ENCODE measurements around the gene NBPF20.
A peak's percentile ranks its signal among the peaks of the same experiment; 100 is the strongest.
"Not testable (repeated sequence)": the region's sequence is repeated elsewhere in the genome, so short reads cannot be mapped to it uniquely, and the experiment has no call there.

Gene NBPF20

GRCh38 chr1:145425436-145426029 lies at the start of gene NBPF20:
NBPF20 (minus strand) TSS chr1:145425603; CDS start chr1:145405272, 20,331 bp downstream.
- TF ChIP-seq CTCF (conservative IDR thresholded peaks at IDR 0.05; ENCODE audit: low read depth), result no peak
- peak; percentile 81 for DNase-seq (ENCODE audit: low spot score)
- H3K27ac ChIP-seq, result peak within 1 kb of the TSS; percentile 72
- CTCF ChIA-PET, result no interaction called here
- POLR2A ChIA-PET (ENCODE audit: low non-redundant PET), result no interaction called here

GRCh38 chr1:145474837-145475368 lies 49.5 kb upstream of the NBPF20 start:
- CTCF ChIA-PET, result interaction anchor here (0.5 kb wide), 1 partner anchor 518 kb away, joined by 3 read pairs; no protein-coding TSS in a partner anchor
- H3K27ac ChIP-seq; POLR2A ChIA-PET (ENCODE audit: low non-redundant PET); DNase-seq (ENCODE audit: low spot score): not testable (repeated sequence)

GRCh38 chr1:145472731-145473130 lies 47.3 kb upstream of the NBPF20 start:
- POLR2A ChIA-PET (ENCODE audit: low non-redundant PET); CTCF ChIA-PET; H3K27ac ChIP-seq: not testable (repeated sequence)

GRCh38 chr1:145471365-145471764 lies 46.0 kb upstream of the NBPF20 start:
- POLR2A ChIA-PET (ENCODE audit: low non-redundant PET); CTCF ChIA-PET; DNase-seq (ENCODE audit: low spot score); H3K27ac ChIP-seq: not testable (repeated sequence)

More at GRCh38 chr1:145472731-145473130, 47.3 kb upstream of the NBPF20 start:
- DNase-seq (ENCODE audit: low spot score), result not testable (repeated sequence)

- CTCF ChIA-PET, result not testable (repeated sequence)
- H3K27ac ChIP-seq, result peak overlapping the region; percentile 65
- POLR2A ChIA-PET (ENCODE audit: low non-redundant PET), result interaction anchor here (0.6 kb wide), 2 partner anchors 247 to 497 kb away, joined by 4 read pairs; no protein-coding TSS in a partner anchor
- peak; percentile 68 for DNase-seq (ENCODE audit: low spot score)
These were observed 40.2 kb upstream of the NBPF20 start for GRCh38 chr1:145465405-145466144.

GRCh38 chr1:145464708-145465336 lies 39.4 kb upstream of the NBPF20 start:
- peak overlapping the region; percentile 65 for H3K27ac ChIP-seq
- DNase-seq (ENCODE audit: low spot score); CTCF ChIA-PET: not testable (repeated sequence)
- POLR2A ChIA-PET (ENCODE audit: low non-redundant PET), result interaction anchor here (0.6 kb wide), 2 partner anchors 248 to 498 kb away, joined by 4 read pairs; no protein-coding TSS in a partner anchor

- POLR2A ChIA-PET (ENCODE audit: low non-redundant PET); DNase-seq (ENCODE audit: low spot score); CTCF ChIA-PET; H3K27ac ChIP-seq: not testable (repeated sequence)
These were observed 38.6 kb upstream of the NBPF20 start for GRCh38 chr1:145464017-145464416.

- H3K27ac ChIP-seq; DNase-seq (ENCODE audit: low spot score); CTCF ChIA-PET; POLR2A ChIA-PET (ENCODE audit: low non-redundant PET): not testable (repeated sequence)
These were observed 35.3 kb upstream of the NBPF20 start for GRCh38 chr1:145460684-145461083.

- POLR2A ChIA-PET (ENCODE audit: low non-redundant PET); CTCF ChIA-PET; DNase-seq (ENCODE audit: low spot score); H3K27ac ChIP-seq: not testable (repeated sequence)
These were observed 34.6 kb upstream of the NBPF20 start for GRCh38 chr1:145460048-145460447.

- CTCF ChIA-PET, result not testable (repeated sequence)
These were observed 34.2 kb upstream of the NBPF20 start for GRCh38 chr1:145459591-145459990.

GRCh38 chr1:145459063-145459462 lies 33.7 kb upstream of the NBPF20 start:
- DNase-seq (ENCODE audit: low spot score); H3K27ac ChIP-seq; CTCF ChIA-PET; POLR2A ChIA-PET (ENCODE audit: low non-redundant PET): not testable (repeated sequence)

More at GRCh38 chr1:145459591-145459990, 34.2 kb upstream of the NBPF20 start:
- H3K27ac ChIP-seq; POLR2A ChIA-PET (ENCODE audit: low non-redundant PET); DNase-seq (ENCODE audit: low spot score): not testable (repeated sequence)

- DNase-seq (ENCODE audit: low spot score); POLR2A ChIA-PET (ENCODE audit: low non-redundant PET); H3K27ac ChIP-seq; CTCF ChIA-PET: not testable (repeated sequence)
These were observed 29.4 kb upstream of the NBPF20 start for GRCh38 chr1:145454824-145455177.

- DNase-seq (ENCODE audit: low spot score); CTCF ChIA-PET; POLR2A ChIA-PET (ENCODE audit: low non-redundant PET); H3K27ac ChIP-seq: not testable (repeated sequence)
These were observed 28.7 kb upstream of the NBPF20 start for GRCh38 chr1:145453873-145454823.

- DNase-seq (ENCODE audit: low spot score); POLR2A ChIA-PET (ENCODE audit: low non-redundant PET); H3K27ac ChIP-seq; CTCF ChIA-PET: not testable (repeated sequence)
These were observed 27.1 kb upstream of the NBPF20 start for GRCh38 chr1:145452506-145452905.

- POLR2A ChIA-PET (ENCODE audit: low non-redundant PET); DNase-seq (ENCODE audit: low spot score): not testable (repeated sequence)
These were observed 26.5 kb upstream of the NBPF20 start for GRCh38 chr1:145451914-145452313.

More at GRCh38 chr1:145451914-145452313, 26.5 kb upstream of the NBPF20 start:
- H3K27ac ChIP-seq, CTCF ChIA-PET: not testable (repeated sequence)
